GM12878 (cell line): Measurements from ENCODE around the gene GPC6.

Source experiments
- CBX5 ChIP-seq: sonication (generic); IDR thresholded peaks from 2 replicates; pipeline ENCODE4 v1.6.1; 2016; ENCODE audit warnings: low read depth, moderate library complexity, mild to moderate bottlenecking, inconsistent platforms
- CTCF ChIP-seq, 3 experiments: IDR thresholded peaks in 2 of 3; conservative IDR thresholded peaks in 1 of 3; 2 replicates each; pipeline ENCODE4 v1.5.1; 2011; ENCODE audit warnings: low read depth in 3 of 3, low read length in 3 of 3, mild to moderate bottlenecking in 3 of 3, control low read depth in 2 of 3, moderate library complexity in 2 of 3, inconsistent platforms in 1 of 3, mixed read lengths in 1 of 3; ENCODE audit not compliant: control insufficient read depth in 2 of 3, insufficient read depth in 1 of 3; ENCODE audit errors: extremely low read depth in 1 of 3
- IRF3 ChIP-seq: fragments of 450-650 bp; IDR thresholded peaks from 2 replicates; pipeline ENCODE4 v1.6.1; 2014; ENCODE audit warnings: mild to moderate bottlenecking
- PBX3 ChIP-seq: IDR thresholded peaks from 2 replicates; pipeline ENCODE4 v1.6.1; 2011; ENCODE audit warnings: mild to moderate bottlenecking, low read depth, low read length, moderate library complexity; ENCODE audit not compliant: insufficient replicate concordance
- POLR2AphosphoS5 ChIP-seq: IDR thresholded peaks from 2 replicates; pipeline ENCODE4 v1.6.1; 2011; ENCODE audit warnings: mild to moderate bottlenecking, low read length, inconsistent platforms
- PRDM15 ChIP-seq: fragments of 450-650 bp; formaldehyde crosslinking; IDR thresholded peaks from 2 replicates; pipeline ENCODE4 v1.4.0; 2020; ENCODE audit warnings: mild to moderate bottlenecking, moderate library complexity
- RELB ChIP-seq: fragments of 450-650 bp; IDR thresholded peaks from 2 replicates; pipeline ENCODE4 v1.6.1; 2017; ENCODE audit warnings: low read depth, mild to moderate bottlenecking, moderate library complexity
- REST ChIP-seq: IDR thresholded peaks from 2 replicates; pipeline ENCODE4 v1.6.1; 2012; ENCODE audit warnings: mild to moderate bottlenecking, low read depth, low read length
- SMC3 ChIP-seq: IDR thresholded peaks from 2 replicates; pipeline ENCODE4 v1.6.1; 2011; ENCODE audit warnings: low read length, improper control_type of control experiment, borderline replicate concordance
- ZNF274 ChIP-seq: IDR thresholded peaks from one replicate; pipeline ENCODE4 v1.8.0; 2011; ENCODE audit not compliant: insufficient read length, insufficient read depth
- ZNF384 ChIP-seq: IDR thresholded peaks from 2 replicates; pipeline ENCODE4 v1.6.1; 2012; ENCODE audit warnings: low read depth, mild to moderate bottlenecking, low read length, improper control_type of control experiment, borderline replicate concordance

- no peak for TF ChIP-seq IRF3
- TF ChIP-seq RELB = no peak
- TF ChIP-seq PBX3 = no peak
- TF ChIP-seq CTCF (IDR thresholded peaks at IDR 0.05 in 2 of 3, conservative IDR thresholded peaks at IDR 0.05 in 1 of 3; ENCODE audit: control insufficient read depth in 2 of 3, extremely low read depth in 1 of 3, insufficient read depth in 1 of 3, low read depth in 3 of 3, low read length in 3 of 3) = peak; percentile 24 to 43 (median 32); a peak in 3 of 6 replicates
- no peak for TF ChIP-seq REST
- TF ChIP-seq ZNF274 = no peak
- no peak for TF ChIP-seq POLR2AphosphoS5
- no peak for TF ChIP-seq ZNF384
- TF ChIP-seq PRDM15 (CRISPR knock-in tag) = no peak
- TF ChIP-seq CBX5 = no peak
- TF ChIP-seq SMC3 = peak; percentile 36; the same call in 1 of the 2 replicates
These were observed 965.9 kb downstream of the GPC6 start for GRCh38 chr13:94192431-94192975.
